CD14-positive monocyte (primary cell): Measurements from ENCODE around the gene OR11A1. TPM values are rescaled to one million over a fixed set of nuclear protein-coding genes. Genes with fewer than 3 reads are reported as not detected.

ENCODE experiments used
- DNase-seq, 3 donors: peaks; one replicate each; pipeline ENCODE4 v3.0.0-alpha.2; 2011 to 2022
- H2AFZ ChIP-seq: 2 replicates; pipeline ENCODE4 v1.6.0; 2012; ENCODE audit warnings: mild to moderate bottlenecking, low read depth, low read length, inconsistent platforms; ENCODE audit not compliant: insufficient read depth, poor library complexity, severe bottlenecking
- H3K27ac ChIP-seq, 2 donors: 1 replicate in 1 of 2; 2 replicates in 1 of 2; pipeline ENCODE4 v1.5.1; 2012 to 2013; ENCODE audit warnings: low read length in 2 of 2, control low read depth in 1 of 2, inconsistent platforms in 1 of 2, low read depth in 1 of 2, mild to moderate bottlenecking in 1 of 2
- H3K27me3 ChIP-seq, 2 donors: one replicate each; pipeline versions ENCODE4 v1.6.0 to v1.6.1; 2011 to 2013; ENCODE audit warnings: low read length in 2 of 2; ENCODE audit not compliant: control insufficient read depth in 2 of 2, insufficient read depth in 2 of 2
- H3K36me3 ChIP-seq, 2 donors: replicated peaks in 1 of 2; 1 replicate in 1 of 2; 2 replicates in 1 of 2; pipeline versions ENCODE4 v1.5.1 to v1.6.1; 2012 to 2013; ENCODE audit warnings: low read length in 2 of 2, control low read depth in 1 of 2, inconsistent platforms in 1 of 2, mild to moderate bottlenecking in 1 of 2; ENCODE audit not compliant: insufficient read depth in 2 of 2, control insufficient read depth in 1 of 2
- H3K4me1 ChIP-seq, 2 donors: 1 replicate in 1 of 2; 2 replicates in 1 of 2; pipeline versions ENCODE4 v1.5.1 to v1.6.1; 2012 to 2013; ENCODE audit warnings: low read length in 2 of 2, control low read depth in 1 of 2, inconsistent platforms in 1 of 2, mild to moderate bottlenecking in 1 of 2, moderate library complexity in 1 of 2; ENCODE audit not compliant: insufficient read depth in 2 of 2, control insufficient read depth in 1 of 2
- H3K4me2 ChIP-seq: replicated peaks from 2 replicates; pipeline ENCODE3; 2012; ENCODE audit warnings: low read length, moderate library complexity, mild to moderate bottlenecking; ENCODE audit not compliant: poor library complexity, severe bottlenecking; ENCODE audit errors: extremely low read depth
- H3K4me3 ChIP-seq, 3 experiments: fragments of 200-600 bp in 1 of 3; sonication (generic) in 1 of 3; replicated peaks in 1 of 3; 1 replicate in 2 of 3; 2 replicates in 1 of 3; pipeline ENCODE4 v1.5.1; 2011 to 2013; ENCODE audit warnings: low read length in 3 of 3, mild to moderate bottlenecking in 3 of 3, control low read depth in 2 of 3, low read depth in 2 of 3, inconsistent platforms in 1 of 3, moderate library complexity in 1 of 3
- H3K79me2 ChIP-seq: 2 replicates; pipeline ENCODE4 v1.6.0; 2012; ENCODE audit warnings: mild to moderate bottlenecking, control low read depth, inconsistent platforms, low read length, moderate library complexity; ENCODE audit not compliant: insufficient read depth
- H3K9ac ChIP-seq: 2 replicates; pipeline ENCODE4 v1.6.0; 2017; ENCODE audit warnings: low read length, mild to moderate bottlenecking; ENCODE audit not compliant: insufficient read depth, poor library complexity, severe bottlenecking
- H3K9me3 ChIP-seq, 2 donors: replicated peaks in 1 of 2; 1 replicate in 1 of 2; 2 replicates in 1 of 2; pipeline versions ENCODE4 v1.5.1 to v1.6.1; 2012 to 2013; ENCODE audit warnings: low read length in 2 of 2, control low read depth in 1 of 2; ENCODE audit not compliant: control insufficient read depth in 1 of 2, insufficient read depth in 1 of 2
- H4K20me1 ChIP-seq: 2 replicates; pipeline ENCODE4 v1.6.0; 2012; ENCODE audit warnings: mild to moderate bottlenecking, low read length, control low read depth, moderate library complexity; ENCODE audit not compliant: insufficient read depth
- H3K27ac Mint-ChIP-seq, 7 donors: one replicate each; pipeline ENCODE4 v1.8.0; 2020; ENCODE audit warnings: mild to moderate bottlenecking in 7 of 7, mixed read lengths in 7 of 7, moderate library complexity in 6 of 7, inconsistent platforms in 2 of 7
- H3K27me3 Mint-ChIP-seq, 3 donors: one replicate each; pipeline ENCODE4 v1.8.0; 2021 to 2022; ENCODE audit warnings: low read depth in 3 of 3, mild to moderate bottlenecking in 3 of 3, mixed read lengths in 3 of 3, moderate library complexity in 3 of 3, inconsistent platforms in 1 of 3
- H3K36me3 Mint-ChIP-seq, 2 donors: one replicate each; pipeline ENCODE4 v1.8.0; 2020; ENCODE audit warnings: mixed read lengths in 2 of 2, inconsistent platforms in 1 of 2, mild to moderate bottlenecking in 1 of 2
- H3K4me1 Mint-ChIP-seq: one replicate; pipeline ENCODE4 v1.8.0; 2020; ENCODE audit warnings: mild to moderate bottlenecking, mixed read lengths
- H3K4me3 Mint-ChIP-seq, 2 donors: one replicate each; pipeline ENCODE4 v1.8.0; 2020; ENCODE audit warnings: mild to moderate bottlenecking in 2 of 2, mixed read lengths in 2 of 2, moderate library complexity in 1 of 2
- H3K9me3 Mint-ChIP-seq, 7 donors: one replicate each; pipeline ENCODE4 v1.8.0; 2020 to 2022; ENCODE audit warnings: mixed read lengths in 7 of 7, mild to moderate bottlenecking in 6 of 7, moderate library complexity in 6 of 7, inconsistent platforms in 2 of 7
- CTCF ChIP-seq: fragments of 200-600 bp; IDR thresholded peaks from one replicate; pipeline ENCODE4 v1.8.0; 2022; ENCODE audit warnings: antibody characterized with exemption, mild to moderate bottlenecking
- WGBS: methylation state at CpG from one replicate; pipeline ENCODE4 v1.1.5; 2013; ENCODE audit warnings: missing lambda C conversion rate; ENCODE audit not compliant: insufficient coverage; 5-methylcytosine and 5-hydroxymethylcytosine counted together
- intact Hi-C, 2 donors: fragments of 100-400 bp; cut with micrococcal nuclease; formaldehyde crosslinking; loops; one replicate each; pipeline versions ENCODE4 v1.15.0 to v1.15.1; 2023
- polyA plus RNA-seq, 3 donors: library from polyadenylated mRNA; depleted of rRNA in 1 of 3; unstranded in 2 of 3; stranded (reverse) in 1 of 3; fragments of 300-500 nt in 2 of 3; fragments of >200 nt in 1 of 3; fragmentation: Illumina TruSeq in 2 of 3; gene quantifications; 1 replicate in 2 of 3; 2 replicates in 1 of 3; pipeline ENCODE4 v1.2.3, GENCODE V29; 2012 to 2021

Gene OR11A1
- polyA plus RNA-seq, 3 donors = not detected

GRCh38 chr6:29424575-29424974 is 32.3 kb downstream of the OR11A1 start:
- Histone ChIP-seq H3K9ac (no peak overlapping the region), H3K27ac (no peak overlapping the region), H3K9me3 (no peaks in the 10 kb centered on the region), H3K79me2 (no peaks in the 10 kb centered on the region), H3K4me3 (no peak overlapping the region), H3K36me3 (no peaks in the 10 kb centered on the region), H3K27me3 (no peaks in the 10 kb centered on the region), H2AFZ (no peak overlapping the region), H4K20me1 (no peaks in the 10 kb centered on the region), H3K4me1 (no peaks in the 10 kb centered on the region), H3K4me2 (no peak overlapping the region)
- H3K27me3 Mint-ChIP-seq = peaks cover 4 to 9% (median 6%) of the 10 kb centered on the region in 3 donors
- peaks cover 0 to 4% (median 1%) of the 10 kb centered on the region in 7 donors for H3K9me3 Mint-ChIP-seq
- H3K27ac Mint-ChIP-seq = no peak overlapping the region
- H3K36me3 Mint-ChIP-seq = no peaks in the 10 kb centered on the region
- WGBS = no CpG with 5 or more reads among the region's 2 CpGs
- no peak for DNase-seq
- TF ChIP-seq CTCF = no peak
- intact Hi-C loops = no loop called here
- H3K4me1 Mint-ChIP-seq = no peaks in the 10 kb centered on the region
- H3K4me3 Mint-ChIP-seq = no peak overlapping the region

GRCh38 chr6:29424168-29424567 is 32.7 kb downstream of the OR11A1 start:
- DNase-seq = no peak
- Histone ChIP-seq H3K27ac (no peak overlapping the region), H2AFZ (no peak overlapping the region), H3K4me1 (no peaks in the 10 kb centered on the region), H3K27me3 (no peaks in the 10 kb centered on the region), H4K20me1 (no peaks in the 10 kb centered on the region), H3K36me3 (no peaks in the 10 kb centered on the region), H3K4me3 (no peak overlapping the region), H3K4me2 (no peak overlapping the region), H3K9me3 (no peaks in the 10 kb centered on the region), H3K79me2 (no peaks in the 10 kb centered on the region), H3K9ac (no peak overlapping the region)
- intact Hi-C loops = no loop called here
- Mint-ChIP-seq H3K4me3 (no peak overlapping the region), H3K27me3 (peaks cover 4 to 8% (median 5%) of the 10 kb centered on the region in 3 donors), H3K27ac (no peak overlapping the region), H3K36me3 (no peaks in the 10 kb centered on the region), H3K4me1 (no peaks in the 10 kb centered on the region), H3K9me3 (peaks cover 0 to 4% (median 1%) of the 10 kb centered on the region in 7 donors)
- WGBS = no CpG with 5 or more reads among the region's 2 CpGs
- no peak for TF ChIP-seq CTCF
